A549 (cell line): ENCODE results near the gene PARP11. TPM values are rescaled to one million over a fixed set of nuclear protein-coding genes. Genes with fewer than 3 reads are reported as not detected.

ENCODE experiments used
- ATAC-seq, 2 experiments: fragments of 200-7000 bp in 1 of 2; fragments of >200 bp in 1 of 2; cut with Nextera tagmentation in 1 of 2; cut with Tn5 transposase in 1 of 2; 3 replicates each; pipeline versions ENCODE4 v1.8.0 to v1.9.1; 2018 to 2020; ENCODE audit warnings: mild to moderate bottlenecking in 1 of 2, moderate library complexity in 1 of 2
- CTCF ChIA-PET: fragments of 300-600 bp; sonication (Branson Sonifier 250); formaldehyde crosslinking; extraction: SDS; loops from one replicate; lab custom pipeline; 2021; ENCODE audit warnings: antibody characterized with exemption, inconsistent platforms; lab: Yijun Ruan, JAX
- POLR2A ChIA-PET: fragments of 350-600 bp; formaldehyde crosslinking; extraction: SDS; loops from one replicate; lab custom pipeline; 2021; ENCODE audit warnings: antibody characterized with exemption, inconsistent platforms; lab: Yijun Ruan, JAX
- DNase-seq, 2 experiments: peaks; one replicate each; pipeline versions ENCODE4 v3.0.0 to v3.0.0-alpha.2; 2011 to 2016; ENCODE audit warnings: low read depth in 1 of 2, low spot score in 1 of 2
- FAIRE-seq: peaks from 2 replicates; lab custom pipeline; 2011; peaks lifted over from hg19 to GRCh38; lab: Jason Lieb, UNC
- H3K27ac ChIP-seq, 2 experiments: fragments of >200 bp; sonication (Bioruptor Twin); formaldehyde crosslinking; 3 replicates each; pipeline ENCODE4 v1.5.1; 2016 to 2017
- H3K4me1 ChIP-seq: fragments of >200 bp; sonication (Bioruptor Twin); formaldehyde crosslinking; 3 replicates; pipeline ENCODE4 v1.6.1; 2016
- H3K4me2 ChIP-seq: fragments of >200 bp; sonication (Bioruptor Twin); formaldehyde crosslinking; 3 replicates; pipeline ENCODE4 v1.6.1; 2016
- H3K4me3 ChIP-seq: fragments of >200 bp; sonication (Bioruptor Twin); formaldehyde crosslinking; 3 replicates; pipeline ENCODE4 v1.5.1; 2016
- H3K9me3 ChIP-seq: fragments of >200 bp; sonication (Bioruptor Twin); formaldehyde crosslinking; 3 replicates; pipeline ENCODE4 v1.6.1; 2016
- CBX2 ChIP-seq: fragments of 200-600 bp; sonication (generic); IDR thresholded peaks from 2 replicates; pipeline ENCODE4 v1.6.1; 2016; ENCODE audit warnings: low read depth, mild to moderate bottlenecking, borderline replicate concordance
- FOSB ChIP-seq: fragments of 250-450 bp; sonication (Bioruptor Pico); IDR thresholded peaks from 2 replicates; pipeline ENCODE4 v1.5.0; 2020; ENCODE audit warnings: mild to moderate bottlenecking, moderate library complexity
- FOXS1 ChIP-seq: fragments of 250-450 bp; sonication (Bioruptor Pico); IDR thresholded peaks from 2 replicates; pipeline ENCODE4 v1.5.0; 2020; ENCODE audit warnings: mild to moderate bottlenecking, moderate library complexity
- HEYL ChIP-seq: fragments of 250-450 bp; sonication (Bioruptor Pico); IDR thresholded peaks from 2 replicates; pipeline ENCODE4 v1.8.0; 2021; ENCODE audit warnings: mild to moderate bottlenecking, moderate library complexity
- HOXB13 ChIP-seq: fragments of 250-450 bp; sonication (Bioruptor Pico); IDR thresholded peaks from 2 replicates; pipeline ENCODE4 v1.5.0; 2020; ENCODE audit warnings: low read depth, mild to moderate bottlenecking, moderate library complexity
- JUN ChIP-seq, 2 experiments: fragments of >200 bp; sonication (Bioruptor Twin); formaldehyde crosslinking; IDR thresholded peaks; 2 replicates in 1 of 2; 3 replicates in 1 of 2; pipeline ENCODE4 v1.6.1; 2016 to 2017
- KDM1A ChIP-seq: fragments of 200-600 bp; sonication (generic); IDR thresholded peaks from 2 replicates; pipeline ENCODE4 v1.6.1; 2016; ENCODE audit warnings: low read depth, mild to moderate bottlenecking
- MAFK ChIP-seq: fragments of 450-650 bp; IDR thresholded peaks from 2 replicates; pipeline ENCODE4 v1.6.1; 2014; ENCODE audit not compliant: partially characterized antibody
- NFE2L2 ChIP-seq: fragments of 150-350 bp; conservative IDR thresholded peaks from 2 replicates; pipeline ENCODE4 v1.6.1; 2014; ENCODE audit warnings: low read length
- NPAS2 ChIP-seq: fragments of 250-450 bp; sonication (Bioruptor Pico); IDR thresholded peaks from 2 replicates; pipeline ENCODE4 v1.8.0; 2022; ENCODE audit warnings: mild to moderate bottlenecking, moderate library complexity, borderline replicate concordance
- PHF8 ChIP-seq: fragments of 200-600 bp; sonication (generic); IDR thresholded peaks from 2 replicates; pipeline ENCODE4 v1.6.1; 2016; ENCODE audit warnings: low read depth, mild to moderate bottlenecking, antibody characterized with exemption, moderate library complexity, borderline replicate concordance
- RARB ChIP-seq: fragments of 250-450 bp; sonication (Bioruptor Pico); IDR thresholded peaks from 2 replicates; pipeline ENCODE4 v1.8.0; 2021; ENCODE audit warnings: mild to moderate bottlenecking, moderate library complexity
- RCOR1 ChIP-seq: fragments of 150-350 bp; IDR thresholded peaks from 2 replicates; pipeline ENCODE4 v1.6.1; 2014; ENCODE audit warnings: antibody characterized with exemption, low read length, low read depth
- SMC3 ChIP-seq: fragments of >200 bp; sonication (Bioruptor Twin); formaldehyde crosslinking; IDR thresholded peaks from 3 replicates; pipeline ENCODE4 v1.6.1; 2018; ENCODE audit warnings: inconsistent platforms
- ZC3H11A ChIP-seq: fragments of 450-650 bp; IDR thresholded peaks from 2 replicates; pipeline ENCODE4 v1.6.1; 2014; ENCODE audit warnings: antibody characterized with exemption, mild to moderate bottlenecking
- ZFP36 ChIP-seq: fragments of 450-650 bp; IDR thresholded peaks from 2 replicates; pipeline ENCODE4 v1.6.1; 2014; ENCODE audit warnings: borderline replicate concordance; ENCODE audit not compliant: partially characterized antibody
- WGBS: methylation state at CpG from one replicate; pipeline ENCODE4 v1.1.6; 2017; ENCODE audit errors: missing lambda C conversion rate; 5-methylcytosine and 5-hydroxymethylcytosine counted together
- polyA plus RNA-seq, 4 experiments: library from polyadenylated mRNA; depleted of rRNA in 3 of 4; stranded (reverse); fragments of >200 nt; fragmentation: RNase III in 1 of 4; extraction: RNeasy Plus Mini Kit Qiagen cat#74134 plus additional on column Dnase treatment in 1 of 4; gene quantifications; 2 replicates in 3 of 4; 3 replicates in 1 of 4; pipeline ENCODE4 v1.2.3, GENCODE V29; 2011 to 2017
- TF ChIP-seq, protein P1 (sequence below): IDR thresholded peaks from 2 replicates; pipeline ENCODE4 v1.6.1; 2012
- TF ChIP-seq, protein P2 (sequence below): fragments of 450-650 bp; IDR thresholded peaks from 2 replicates; pipeline ENCODE4 v1.6.1; 2014; ENCODE audit warnings: antibody characterized with exemption
- TF ChIP-seq, protein P3 (sequence below): fragments of 250-450 bp; sonication (Bioruptor Pico); IDR thresholded peaks from 2 replicates; pipeline ENCODE4 v1.5.0; 2020; ENCODE audit warnings: low read depth, mild to moderate bottlenecking, moderate library complexity
- TF ChIP-seq, protein P4 (sequence below): fragments of 150-350 bp; IDR thresholded peaks from 2 replicates; pipeline ENCODE4 v1.6.1; 2014; ENCODE audit warnings: low read depth, mild to moderate bottlenecking, low read length
- TF ChIP-seq, protein P5 (sequence below): fragments of >200 bp; sonication (Bioruptor Twin); formaldehyde crosslinking; IDR thresholded peaks from 3 replicates; pipeline ENCODE4 v1.5.1; 2016
- TF ChIP-seq, protein P6 (sequence below): IDR thresholded peaks from 2 replicates; pipeline ENCODE4 v1.6.1; 2012

Gene PARP11
- polyA plus RNA-seq, 2 of the 4 experiments (the other 2 are of a cell fraction), result 2.1 to 6.7 TPM

DNA sequence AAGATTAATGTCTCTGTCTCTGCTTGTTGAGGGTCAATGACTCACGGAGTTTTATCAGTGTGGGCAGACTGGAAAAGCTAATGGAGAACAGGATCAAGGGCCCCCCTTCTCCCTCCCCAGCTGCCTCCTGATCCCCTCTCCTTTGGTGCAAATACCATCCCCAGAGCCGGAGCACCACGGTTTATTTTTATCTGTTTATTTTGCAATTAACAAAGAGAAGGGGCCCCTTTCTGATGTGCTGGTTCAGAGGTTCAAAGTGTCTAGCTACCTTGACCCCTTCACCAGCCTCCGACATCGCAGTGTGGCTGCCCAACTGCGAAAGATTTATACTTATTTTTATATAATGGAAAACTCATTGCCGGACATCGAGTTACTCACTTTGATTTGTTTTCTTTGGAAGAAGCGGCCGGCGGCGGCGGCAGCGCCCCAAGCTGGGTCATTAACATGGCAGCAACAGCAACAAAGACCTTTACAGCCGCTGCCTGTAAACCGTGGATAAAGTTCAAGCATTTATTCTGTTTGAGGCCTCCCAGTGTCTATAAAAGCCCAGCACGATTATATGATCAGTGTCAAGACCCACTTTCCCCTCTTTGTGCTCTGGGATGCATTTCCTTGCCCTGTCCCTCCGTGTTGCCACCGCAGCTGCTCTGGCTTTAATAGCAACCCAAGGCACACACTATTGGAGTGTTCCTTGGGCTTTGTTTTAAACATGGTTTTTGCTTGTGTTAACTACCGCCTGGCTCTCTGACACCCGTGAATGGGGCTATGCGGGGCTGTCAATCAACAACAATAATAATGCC is 47.4 kb upstream of the PARP11 start:
- no peak overlapping the region for H3K4me2 ChIP-seq
- 15% methylated on average over 22 of the region's 22 CpGs for WGBS
- no peak for TF ChIP-seq HOXB13
- TF ChIP-seq, protein P1, sequence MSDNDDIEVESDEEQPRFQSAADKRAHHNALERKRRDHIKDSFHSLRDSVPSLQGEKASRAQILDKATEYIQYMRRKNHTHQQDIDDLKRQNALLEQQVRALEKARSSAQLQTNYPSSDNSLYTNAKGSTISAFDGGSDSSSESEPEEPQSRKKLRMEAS, result no peak
- TF ChIP-seq, protein P2, sequence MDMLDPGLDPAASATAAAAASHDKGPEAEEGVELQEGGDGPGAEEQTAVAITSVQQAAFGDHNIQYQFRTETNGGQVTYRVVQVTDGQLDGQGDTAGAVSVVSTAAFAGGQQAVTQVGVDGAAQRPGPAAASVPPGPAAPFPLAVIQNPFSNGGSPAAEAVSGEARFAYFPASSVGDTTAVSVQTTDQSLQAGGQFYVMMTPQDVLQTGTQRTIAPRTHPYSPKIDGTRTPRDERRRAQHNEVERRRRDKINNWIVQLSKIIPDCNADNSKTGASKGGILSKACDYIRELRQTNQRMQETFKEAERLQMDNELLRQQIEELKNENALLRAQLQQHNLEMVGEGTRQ, result no peak
- no peak for TF ChIP-seq NFE2L2
- TF ChIP-seq ZFP36, result no peak
- no peak for TF ChIP-seq ZC3H11A
- no peak for TF ChIP-seq SMC3
- TF ChIP-seq JUN (IDR thresholded peaks at IDR 0.05), result no peak
- TF ChIP-seq HEYL, result no peak
- TF ChIP-seq MAFK, result no peak
- no peak for TF ChIP-seq CBX2
- no peak for TF ChIP-seq RARB (CRISPR knock-in tag)
- TF ChIP-seq RCOR1, result no peak
- TF ChIP-seq PHF8, result no peak
- TF ChIP-seq KDM1A, result no peak
- TF ChIP-seq, protein P3, sequence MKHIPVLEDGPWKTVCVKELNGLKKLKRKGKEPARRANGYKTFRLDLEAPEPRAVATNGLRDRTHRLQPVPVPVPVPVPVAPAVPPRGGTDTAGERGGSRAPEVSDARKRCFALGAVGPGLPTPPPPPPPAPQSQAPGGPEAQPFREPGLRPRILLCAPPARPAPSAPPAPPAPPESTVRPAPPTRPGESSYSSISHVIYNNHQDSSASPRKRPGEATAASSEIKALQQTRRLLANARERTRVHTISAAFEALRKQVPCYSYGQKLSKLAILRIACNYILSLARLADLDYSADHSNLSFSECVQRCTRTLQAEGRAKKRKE (CRISPR knock-in tag), result no peak
- TF ChIP-seq, protein P4, sequence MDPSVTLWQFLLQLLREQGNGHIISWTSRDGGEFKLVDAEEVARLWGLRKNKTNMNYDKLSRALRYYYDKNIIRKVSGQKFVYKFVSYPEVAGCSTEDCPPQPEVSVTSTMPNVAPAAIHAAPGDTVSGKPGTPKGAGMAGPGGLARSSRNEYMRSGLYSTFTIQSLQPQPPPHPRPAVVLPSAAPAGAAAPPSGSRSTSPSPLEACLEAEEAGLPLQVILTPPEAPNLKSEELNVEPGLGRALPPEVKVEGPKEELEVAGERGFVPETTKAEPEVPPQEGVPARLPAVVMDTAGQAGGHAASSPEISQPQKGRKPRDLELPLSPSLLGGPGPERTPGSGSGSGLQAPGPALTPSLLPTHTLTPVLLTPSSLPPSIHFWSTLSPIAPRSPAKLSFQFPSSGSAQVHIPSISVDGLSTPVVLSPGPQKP, result no peak
- H3K9me3 ChIP-seq, result no peaks in the 10 kb centered on the region; the same call in 2 of the 3 replicates
- no peak for DNase-seq
- H3K4me3 ChIP-seq, result no peak overlapping the region
- H3K4me1 ChIP-seq, result no peaks in the 10 kb centered on the region
- POLR2A ChIA-PET, result no interaction called here
- FAIRE-seq, result no peak
- CTCF ChIA-PET, result no interaction called here
- ATAC-seq, result no peak
- H3K27ac ChIP-seq, result no peak overlapping the region

DNA sequence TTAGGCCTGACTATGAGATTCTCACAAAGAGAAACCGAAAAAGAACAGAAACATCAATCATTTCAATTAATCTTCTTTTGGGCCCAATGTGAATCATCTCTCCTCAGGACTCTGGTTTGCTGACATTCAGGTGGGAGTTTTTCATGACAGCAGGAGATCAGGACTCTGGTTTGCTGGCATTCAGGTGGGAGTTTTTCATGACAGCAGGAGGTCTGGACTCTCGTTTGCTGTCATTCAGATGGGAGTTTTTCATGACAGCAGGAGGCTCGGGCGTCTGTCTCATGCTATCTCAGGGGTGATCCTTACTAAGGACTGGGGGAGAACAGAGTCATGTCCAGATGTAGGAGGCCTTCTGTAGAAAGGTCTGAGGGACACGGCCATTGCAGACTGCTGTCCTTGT is 40.1 kb upstream of the PARP11 start:
- ChIA-PET CTCF (interaction anchor here (1.5 kb wide), 1 partner anchor 27 kb away, joined by 3 read pairs; no protein-coding TSS in a partner anchor), POLR2A (no interaction called here)
- no peak for FAIRE-seq
- DNase-seq, result no peak
- no peaks in the 10 kb centered on the region for H3K4me1 ChIP-seq
- H3K4me2 ChIP-seq, result no peak overlapping the region
- no peak overlapping the region for H3K4me3 ChIP-seq
- TF ChIP-seq MAFK (no peak), FOXS1 (CRISPR knock-in tag) (no peak), NPAS2 (CRISPR knock-in tag) (no peak), FOSB (no peak), ZFP36 (no peak)
- TF ChIP-seq, protein P5, sequence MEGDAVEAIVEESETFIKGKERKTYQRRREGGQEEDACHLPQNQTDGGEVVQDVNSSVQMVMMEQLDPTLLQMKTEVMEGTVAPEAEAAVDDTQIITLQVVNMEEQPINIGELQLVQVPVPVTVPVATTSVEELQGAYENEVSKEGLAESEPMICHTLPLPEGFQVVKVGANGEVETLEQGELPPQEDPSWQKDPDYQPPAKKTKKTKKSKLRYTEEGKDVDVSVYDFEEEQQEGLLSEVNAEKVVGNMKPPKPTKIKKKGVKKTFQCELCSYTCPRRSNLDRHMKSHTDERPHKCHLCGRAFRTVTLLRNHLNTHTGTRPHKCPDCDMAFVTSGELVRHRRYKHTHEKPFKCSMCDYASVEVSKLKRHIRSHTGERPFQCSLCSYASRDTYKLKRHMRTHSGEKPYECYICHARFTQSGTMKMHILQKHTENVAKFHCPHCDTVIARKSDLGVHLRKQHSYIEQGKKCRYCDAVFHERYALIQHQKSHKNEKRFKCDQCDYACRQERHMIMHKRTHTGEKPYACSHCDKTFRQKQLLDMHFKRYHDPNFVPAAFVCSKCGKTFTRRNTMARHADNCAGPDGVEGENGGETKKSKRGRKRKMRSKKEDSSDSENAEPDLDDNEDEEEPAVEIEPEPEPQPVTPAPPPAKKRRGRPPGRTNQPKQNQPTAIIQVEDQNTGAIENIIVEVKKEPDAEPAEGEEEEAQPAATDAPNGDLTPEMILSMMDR, result no peak
- TF ChIP-seq, protein P6, sequence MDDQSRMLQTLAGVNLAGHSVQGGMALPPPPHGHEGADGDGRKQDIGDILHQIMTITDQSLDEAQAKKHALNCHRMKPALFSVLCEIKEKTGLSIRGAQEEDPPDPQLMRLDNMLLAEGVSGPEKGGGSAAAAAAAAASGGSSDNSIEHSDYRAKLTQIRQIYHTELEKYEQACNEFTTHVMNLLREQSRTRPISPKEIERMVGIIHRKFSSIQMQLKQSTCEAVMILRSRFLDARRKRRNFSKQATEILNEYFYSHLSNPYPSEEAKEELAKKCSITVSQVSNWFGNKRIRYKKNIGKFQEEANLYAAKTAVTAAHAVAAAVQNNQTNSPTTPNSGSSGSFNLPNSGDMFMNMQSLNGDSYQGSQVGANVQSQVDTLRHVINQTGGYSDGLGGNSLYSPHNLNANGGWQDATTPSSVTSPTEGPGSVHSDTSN, result no peak
- WGBS, result 9% methylated on average over 5 of the region's 5 CpGs
- no peaks in the 10 kb centered on the region for H3K9me3 ChIP-seq
- no peak for ATAC-seq
- H3K27ac ChIP-seq, result no peak overlapping the region
